ENCODE measurements around the gene BET1.
A peak's percentile ranks its signal among the peaks of the same experiment; 100 is the strongest.

The BET1 gene

GRCh38 chr7:94004024-94004951 is at the start of gene BET1:
Gene BET1, minus strand, starts transcription at chr7:94004355. Its CDS starts 139 bp downstream, at chr7:94004216.
- Mint-ChIP-seq H3K4me1 (peaks cover 47% of the 10 kb centered on the region), H3K36me3 (peaks cover 1% of the 10 kb centered on the region), H3K4me3 (peak within 1 kb of the TSS; percentile 100), H3K27ac (peak within 1 kb of the TSS; percentile 99), H3K27me3 (peaks cover 4% of the 10 kb centered on the region), H3K9me3 (no peaks in the 10 kb centered on the region)

- Mint-ChIP-seq H3K9me3 (no peaks in the 10 kb centered on the region), H3K27me3 (peaks cover 17% of the 10 kb centered on the region), H3K4me1 (peaks cover 4% of the 10 kb centered on the region)
Measured at GRCh38 chr7:94053532-94053931, 49.4 kb upstream of the BET1 start.

GRCh38 chr7:94052398-94053180 is 48.4 kb upstream of the BET1 start:
- no peaks in the 10 kb centered on the region for H3K36me3 Mint-ChIP-seq
- no peaks in the 10 kb centered on the region for H3K9me3 Mint-ChIP-seq
- H3K4me1 Mint-ChIP-seq: peaks cover 4% of the 10 kb centered on the region
- no peak overlapping the region for H3K4me3 Mint-ChIP-seq
- peaks cover 19% of the 10 kb centered on the region for H3K27me3 Mint-ChIP-seq
- no peak overlapping the region for H3K27ac Mint-ChIP-seq

More at GRCh38 chr7:94053532-94053931, 49.4 kb upstream of the BET1 start:
- Mint-ChIP-seq H3K4me3 (no peak overlapping the region), H3K36me3 (no peaks in the 10 kb centered on the region), H3K27ac (no peak overlapping the region)

- Mint-ChIP-seq H3K36me3 (no peaks in the 10 kb centered on the region), H3K4me3 (no peak overlapping the region), H3K27me3 (peaks cover 23% of the 10 kb centered on the region), H3K4me1 (peaks cover 4% of the 10 kb centered on the region), H3K9me3 (no peaks in the 10 kb centered on the region), H3K27ac (no peak overlapping the region)
Measured at GRCh38 chr7:94050046-94050445, 45.9 kb upstream of the BET1 start.

- peaks cover 4% of the 10 kb centered on the region for H3K4me1 Mint-ChIP-seq
- no peaks in the 10 kb centered on the region for H3K9me3 Mint-ChIP-seq
- H3K36me3 Mint-ChIP-seq: no peaks in the 10 kb centered on the region
- no peak overlapping the region for H3K27ac Mint-ChIP-seq
- H3K27me3 Mint-ChIP-seq: peaks cover 23% of the 10 kb centered on the region
- no peak overlapping the region for H3K4me3 Mint-ChIP-seq
Measured at GRCh38 chr7:94049615-94050014, 45.5 kb upstream of the BET1 start.

GRCh38 chr7:94048755-94049154 is 44.6 kb upstream of the BET1 start:
- Mint-ChIP-seq H3K4me3 (no peak overlapping the region), H3K4me1 (peaks cover 4% of the 10 kb centered on the region), H3K36me3 (no peaks in the 10 kb centered on the region), H3K27ac (no peak overlapping the region), H3K27me3 (peaks cover 18% of the 10 kb centered on the region), H3K9me3 (no peaks in the 10 kb centered on the region)

GRCh38 chr7:94047956-94048355 is 43.8 kb upstream of the BET1 start:
- Mint-ChIP-seq H3K27ac (no peak overlapping the region), H3K36me3 (no peaks in the 10 kb centered on the region), H3K27me3 (peaks cover 18% of the 10 kb centered on the region), H3K4me1 (peaks cover 4% of the 10 kb centered on the region), H3K4me3 (no peak overlapping the region), H3K9me3 (no peaks in the 10 kb centered on the region)

- H3K9me3 Mint-ChIP-seq: no peaks in the 10 kb centered on the region
- H3K27ac Mint-ChIP-seq: no peak overlapping the region
- peaks cover 4% of the 10 kb centered on the region for H3K4me1 Mint-ChIP-seq
- no peaks in the 10 kb centered on the region for H3K36me3 Mint-ChIP-seq
- H3K27me3 Mint-ChIP-seq: peaks cover 25% of the 10 kb centered on the region
- no peak overlapping the region for H3K4me3 Mint-ChIP-seq
Measured at GRCh38 chr7:94045581-94045980, 41.4 kb upstream of the BET1 start.

- H3K4me3 Mint-ChIP-seq: no peak overlapping the region
- H3K36me3 Mint-ChIP-seq: no peaks in the 10 kb centered on the region
- H3K4me1 Mint-ChIP-seq: peaks cover 4% of the 10 kb centered on the region
- no peaks in the 10 kb centered on the region for H3K9me3 Mint-ChIP-seq
- peaks cover 27% of the 10 kb centered on the region for H3K27me3 Mint-ChIP-seq
- H3K27ac Mint-ChIP-seq: no peak overlapping the region
Measured at GRCh38 chr7:94044806-94045205, 40.7 kb upstream of the BET1 start.

- H3K27me3 Mint-ChIP-seq: peaks cover 25% of the 10 kb centered on the region
- no peak overlapping the region for H3K27ac Mint-ChIP-seq
- H3K9me3 Mint-ChIP-seq: no peaks in the 10 kb centered on the region
- H3K4me1 Mint-ChIP-seq: no peaks in the 10 kb centered on the region
- H3K36me3 Mint-ChIP-seq: no peaks in the 10 kb centered on the region
- no peak overlapping the region for H3K4me3 Mint-ChIP-seq
Measured at GRCh38 chr7:94043299-94043698, 39.1 kb upstream of the BET1 start.

- no peaks in the 10 kb centered on the region for H3K36me3 Mint-ChIP-seq
- H3K4me1 Mint-ChIP-seq: no peaks in the 10 kb centered on the region
- no peak overlapping the region for H3K27ac Mint-ChIP-seq
- H3K9me3 Mint-ChIP-seq: no peaks in the 10 kb centered on the region
- H3K4me3 Mint-ChIP-seq: no peak overlapping the region
- H3K27me3 Mint-ChIP-seq: peaks cover 20% of the 10 kb centered on the region
Measured at GRCh38 chr7:94042381-94042780, 38.2 kb upstream of the BET1 start.

GRCh38 chr7:94041529-94041928 is 37.4 kb upstream of the BET1 start:
- H3K4me3 Mint-ChIP-seq: no peak overlapping the region
- no peaks in the 10 kb centered on the region for H3K4me1 Mint-ChIP-seq
- H3K27ac Mint-ChIP-seq: no peak overlapping the region
- H3K36me3 Mint-ChIP-seq: no peaks in the 10 kb centered on the region
- H3K27me3 Mint-ChIP-seq: peaks cover 21% of the 10 kb centered on the region
- H3K9me3 Mint-ChIP-seq: no peaks in the 10 kb centered on the region

GRCh38 chr7:94040254-94040653 is 36.1 kb upstream of the BET1 start:
- H3K27ac Mint-ChIP-seq: no peak overlapping the region
- H3K36me3 Mint-ChIP-seq: no peaks in the 10 kb centered on the region
- H3K4me3 Mint-ChIP-seq: no peak overlapping the region
- peaks cover 16% of the 10 kb centered on the region for H3K27me3 Mint-ChIP-seq
- no peaks in the 10 kb centered on the region for H3K9me3 Mint-ChIP-seq
- H3K4me1 Mint-ChIP-seq: no peaks in the 10 kb centered on the region

GRCh38 chr7:94039368-94040035 is 35.3 kb upstream of the BET1 start:
- H3K36me3 Mint-ChIP-seq: no peaks in the 10 kb centered on the region
- no peaks in the 10 kb centered on the region for H3K9me3 Mint-ChIP-seq

GRCh38 chr7:94031865-94032264 is 27.7 kb upstream of the BET1 start:
- Mint-ChIP-seq H3K27me3 (peaks cover 12% of the 10 kb centered on the region), H3K4me3 (no peak overlapping the region), H3K36me3 (no peaks in the 10 kb centered on the region), H3K4me1 (no peaks in the 10 kb centered on the region), H3K9me3 (no peaks in the 10 kb centered on the region), H3K27ac (no peak overlapping the region)

More at GRCh38 chr7:94039368-94040035, 35.3 kb upstream of the BET1 start:
- Mint-ChIP-seq H3K4me3 (no peak overlapping the region), H3K27ac (no peak overlapping the region), H3K4me1 (no peaks in the 10 kb centered on the region), H3K27me3 (peaks cover 16% of the 10 kb centered on the region)

Data from activated naive CD4-positive, alpha-beta T cell treated with anti-CD3 and anti-CD28 coated beads, Interleukin-2, amount 50 U/mL, for 24 hours (primary cell).